ENCODE results near the gene DAPK2.

DNA sequence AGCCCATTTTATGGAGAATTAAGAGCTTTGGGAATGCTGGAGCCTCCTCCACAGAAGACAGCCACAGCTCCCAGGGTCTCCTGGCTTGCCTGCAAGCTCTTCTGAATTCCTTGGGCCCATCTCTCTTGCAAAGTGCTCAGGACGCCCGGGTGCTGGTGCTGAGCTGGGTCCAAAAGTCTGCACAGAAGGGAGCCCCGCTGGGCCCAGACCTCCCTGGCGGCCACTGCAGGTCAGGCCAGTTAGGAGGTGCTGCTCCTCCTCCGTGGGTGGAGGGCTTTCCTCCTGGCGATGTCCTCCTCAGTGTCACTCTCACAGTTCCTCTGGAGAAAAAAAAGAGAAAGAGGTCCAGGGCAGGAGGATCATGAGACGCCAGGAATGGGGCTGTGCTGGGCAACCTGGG is 138.0 kb downstream of the DAPK2 start:
- TF ChIP-seq POLR2A (IDR thresholded peaks at IDR 0.05), result no peak
- TF ChIP-seq, protein P1, sequence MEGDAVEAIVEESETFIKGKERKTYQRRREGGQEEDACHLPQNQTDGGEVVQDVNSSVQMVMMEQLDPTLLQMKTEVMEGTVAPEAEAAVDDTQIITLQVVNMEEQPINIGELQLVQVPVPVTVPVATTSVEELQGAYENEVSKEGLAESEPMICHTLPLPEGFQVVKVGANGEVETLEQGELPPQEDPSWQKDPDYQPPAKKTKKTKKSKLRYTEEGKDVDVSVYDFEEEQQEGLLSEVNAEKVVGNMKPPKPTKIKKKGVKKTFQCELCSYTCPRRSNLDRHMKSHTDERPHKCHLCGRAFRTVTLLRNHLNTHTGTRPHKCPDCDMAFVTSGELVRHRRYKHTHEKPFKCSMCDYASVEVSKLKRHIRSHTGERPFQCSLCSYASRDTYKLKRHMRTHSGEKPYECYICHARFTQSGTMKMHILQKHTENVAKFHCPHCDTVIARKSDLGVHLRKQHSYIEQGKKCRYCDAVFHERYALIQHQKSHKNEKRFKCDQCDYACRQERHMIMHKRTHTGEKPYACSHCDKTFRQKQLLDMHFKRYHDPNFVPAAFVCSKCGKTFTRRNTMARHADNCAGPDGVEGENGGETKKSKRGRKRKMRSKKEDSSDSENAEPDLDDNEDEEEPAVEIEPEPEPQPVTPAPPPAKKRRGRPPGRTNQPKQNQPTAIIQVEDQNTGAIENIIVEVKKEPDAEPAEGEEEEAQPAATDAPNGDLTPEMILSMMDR (IDR thresholded peaks at IDR 0.05), result no peak

Measured in Peyer's patch (tissue), 4 donors.